Liver (tissue), 9 donors: ENCODE results near the gene FAM171A1. TPM values are rescaled to one million over a fixed set of nuclear protein-coding genes. Genes with fewer than 3 reads are reported as not detected.

Experiments
- DNase-seq: peaks from one replicate; pipeline ENCODE4 v3.0.0-alpha.2; 2017; ENCODE audit warnings: low spot score
- H3K27ac ChIP-seq, 2 donors: one replicate each; pipeline ENCODE4 v1.7.0; 2013; ENCODE audit warnings: inconsistent platforms in 2 of 2, low read length in 2 of 2, control low read depth in 1 of 2, low read depth in 1 of 2, mild to moderate bottlenecking in 1 of 2
- H3K27me3 ChIP-seq, 4 donors: one replicate each; pipeline versions ENCODE4 v1.6.1 to v1.7.0; 2013; ENCODE audit warnings: low read length in 3 of 4, inconsistent platforms in 1 of 4, mild to moderate bottlenecking in 1 of 4, moderate library complexity in 1 of 4; ENCODE audit not compliant: control insufficient read depth in 4 of 4, insufficient read depth in 4 of 4
- H3K36me3 ChIP-seq, 4 donors: one replicate each; pipeline versions ENCODE4 v1.6.1 to v1.7.0; 2013; ENCODE audit warnings: low read length in 3 of 4, mild to moderate bottlenecking in 3 of 4, low read depth in 1 of 4, moderate library complexity in 1 of 4; ENCODE audit not compliant: control insufficient read depth in 4 of 4, insufficient read depth in 3 of 4
- H3K4me1 ChIP-seq, 4 donors: one replicate each; pipeline versions ENCODE4 v1.6.1 to v1.7.0; 2013; ENCODE audit warnings: low read length in 3 of 4, mild to moderate bottlenecking in 3 of 4, moderate library complexity in 1 of 4; ENCODE audit not compliant: control insufficient read depth in 4 of 4, insufficient read depth in 4 of 4
- H3K4me3 ChIP-seq, 3 donors: one replicate each; pipeline versions ENCODE4 v1.6.1 to v1.7.0; 2013; ENCODE audit warnings: low read length in 3 of 3, control low read depth in 1 of 3, low read depth in 1 of 3, mild to moderate bottlenecking in 1 of 3
- H3K9ac ChIP-seq, 2 donors: one replicate each; pipeline ENCODE4 v1.7.0; 2013; ENCODE audit warnings: low read length in 2 of 2, mild to moderate bottlenecking in 2 of 2, moderate library complexity in 2 of 2, control low read depth in 1 of 2, low read depth in 1 of 2
- H3K9me3 ChIP-seq, 4 donors: one replicate each; pipeline versions ENCODE4 v1.6.1 to v1.7.0; 2013; ENCODE audit warnings: low read length in 3 of 4; ENCODE audit not compliant: control insufficient read depth in 4 of 4
- CTCF ChIP-seq: fragments of 150-350 bp; IDR thresholded peaks from 2 replicates; pipeline ENCODE4 v1.5.1; 2017; ENCODE audit warnings: improper control_type of control experiment, low read depth, low read length; ENCODE audit not compliant: missing input control
- EGR1 ChIP-seq, 2 donors: IDR thresholded peaks; 2 replicates each; pipeline ENCODE4 v1.6.1; 2016 to 2018; ENCODE audit warnings: antibody characterized with exemption in 2 of 2, low read depth in 2 of 2
- FOXA1 ChIP-seq: IDR thresholded peaks from 2 replicates; pipeline ENCODE4 v1.6.1; 2016; ENCODE audit warnings: antibody characterized with exemption
- FOXA2 ChIP-seq: IDR thresholded peaks from 2 replicates; pipeline ENCODE4 v1.6.1; 2016; ENCODE audit warnings: antibody characterized with exemption
- GABPA ChIP-seq, 2 donors: IDR thresholded peaks in 1 of 2; conservative IDR thresholded peaks in 1 of 2; 2 replicates each; pipeline ENCODE4 v1.6.1; 2016; ENCODE audit warnings: antibody characterized with exemption in 2 of 2, mild to moderate bottlenecking in 1 of 2, moderate library complexity in 1 of 2
- HNF4A ChIP-seq, 2 donors: conservative IDR thresholded peaks; 2 replicates each; pipeline ENCODE4 v1.6.1; 2016; ENCODE audit warnings: antibody characterized with exemption in 2 of 2, mild to moderate bottlenecking in 2 of 2
- HNF4G ChIP-seq: IDR thresholded peaks from 2 replicates; pipeline ENCODE4 v1.6.1; 2016; ENCODE audit warnings: antibody characterized with exemption
- JUND ChIP-seq, 2 donors: IDR thresholded peaks; 2 replicates each; pipeline ENCODE4 v1.6.1; 2016; ENCODE audit warnings: antibody characterized with exemption in 2 of 2
- MAX ChIP-seq: IDR thresholded peaks from 2 replicates; pipeline ENCODE4 v1.6.1; 2016; ENCODE audit warnings: antibody characterized with exemption
- NR2F2 ChIP-seq: IDR thresholded peaks from 2 replicates; pipeline ENCODE4 v1.6.1; 2016; ENCODE audit warnings: antibody characterized with exemption
- RAD21 ChIP-seq, 2 donors: IDR thresholded peaks; 2 replicates each; pipeline ENCODE4 v1.6.1; 2016; ENCODE audit warnings: antibody characterized with exemption in 2 of 2, mild to moderate bottlenecking in 2 of 2
- REST ChIP-seq: IDR thresholded peaks from 2 replicates; pipeline ENCODE4 v1.6.1; 2016; ENCODE audit warnings: antibody characterized with exemption, mild to moderate bottlenecking
- RXRA ChIP-seq, 2 donors: IDR thresholded peaks; 2 replicates each; pipeline ENCODE4 v1.6.1; 2017 to 2018; ENCODE audit warnings: antibody characterized with exemption in 2 of 2, mild to moderate bottlenecking in 1 of 2
- SP1 ChIP-seq: IDR thresholded peaks from 2 replicates; pipeline ENCODE4 v1.6.1; 2018; ENCODE audit warnings: antibody characterized with exemption, mild to moderate bottlenecking
- TAF1 ChIP-seq: conservative IDR thresholded peaks from 2 replicates; pipeline ENCODE4 v1.6.1; 2016; ENCODE audit warnings: antibody characterized with exemption, mild to moderate bottlenecking
- YY1 ChIP-seq: IDR thresholded peaks from 2 replicates; pipeline ENCODE4 v1.6.1; 2016; ENCODE audit warnings: antibody characterized with exemption, mild to moderate bottlenecking
- ZBTB33 ChIP-seq: IDR thresholded peaks from 2 replicates; pipeline ENCODE4 v1.6.1; 2016; ENCODE audit warnings: antibody characterized with exemption
- WGBS: extraction: QIAGEN DNeasy Blood & Tissue Kit; methylation state at CpG from one replicate; pipeline ENCODE4 v1.1.7; 2013; 5-methylcytosine and 5-hydroxymethylcytosine counted together
- polyA plus RNA-seq, 2 donors: library from polyadenylated mRNA; stranded (reverse) in 1 of 2; unstranded in 1 of 2; fragments of 200-250 nt in 1 of 2; fragments of >200 nt in 1 of 2; fragmentation: Nextera tagmentation in 1 of 2; extraction: Ambion mirVana in 1 of 2; gene quantifications; one replicate each; pipeline versions ENCODE4 v1.2.1 to v1.2.3, GENCODE V29; 2013 to 2015
- total RNA-seq, 2 donors: library from RNA; depleted of rRNA; stranded (reverse); fragments of >200 nt; gene quantifications; one replicate each; pipeline ENCODE4 v1.2.3, GENCODE V29; 2014
- TF ChIP-seq, protein P1 (sequence below): IDR thresholded peaks from 2 replicates; pipeline ENCODE4 v1.6.1; 2016; ENCODE audit warnings: antibody characterized with exemption
- donor health status: healthy.
- donor health status: healthy.
- donor health status: healthy.
- donor health status: healthy.
- donor health status: healthy.

FAM171A1 gene
- total and polyA plus RNA-seq, 4 donors: 2.5 to 10.2 (median 7.7) TPM

DNA sequence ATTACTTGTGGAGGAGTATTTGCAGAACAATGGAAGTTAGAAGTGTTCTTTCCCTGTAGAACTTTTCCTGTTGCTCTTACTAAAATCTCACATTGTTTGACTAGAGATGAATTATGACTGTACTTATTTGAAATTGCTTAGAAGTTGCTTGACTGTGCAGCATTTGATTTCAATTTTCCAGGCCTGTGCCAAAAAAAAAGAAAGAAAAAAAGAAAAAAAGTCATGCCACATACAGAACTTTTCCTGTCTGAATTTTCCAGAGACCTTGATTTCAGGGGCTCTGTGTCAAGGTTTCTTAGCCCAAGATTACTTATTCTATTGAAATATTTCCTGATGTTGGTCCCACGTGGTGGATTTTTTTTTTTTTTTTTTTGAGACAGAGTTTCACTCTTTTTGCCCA is 3.5 kb upstream of the FAM171A1 start:
- Histone ChIP-seq H3K27ac (no peak overlapping the region), H3K9ac (no peak overlapping the region), H3K4me3 (no peak overlapping the region), H3K27me3 (peaks cover 0 to 2% (median 0%) of the 10 kb centered on the region in 4 donors), H3K4me1 (peaks cover under 1 to 10% (median 5%) of the 10 kb centered on the region in 4 donors), H3K36me3 (no peaks in the 10 kb centered on the region), H3K9me3 (no peaks in the 10 kb centered on the region)
- DNase-seq: no peak
- no peak for TF ChIP-seq RAD21 (IDR thresholded peaks at IDR 0.05)
- no peak for TF ChIP-seq HNF4A (conservative IDR thresholded peaks at IDR 0.05)
- TF ChIP-seq EGR1 (IDR thresholded peaks at IDR 0.05; ENCODE audit: low read depth in 2 of 2): no peak
- TF ChIP-seq MAX: no peak
- no peak for TF ChIP-seq HNF4G
- TF ChIP-seq SP1: no peak
- TF ChIP-seq FOXA2: no peak
- no peak for TF ChIP-seq CTCF
- no peak for TF ChIP-seq JUND (IDR thresholded peaks at IDR 0.05)
- no peak for TF ChIP-seq ZBTB33
- TF ChIP-seq REST: no peak
- no peak for TF ChIP-seq TAF1
- WGBS: 26% methylated on average over 1 of the region's 1 CpG

GRCh38 chr10:15374156-15374555 is 3.1 kb upstream of the FAM171A1 start:
- H3K27ac ChIP-seq: no peak overlapping the region
- peaks cover 1 to 13% (median 6%) of the 10 kb centered on the region in 4 donors for H3K4me1 ChIP-seq
- no peaks in the 10 kb centered on the region for H3K9me3 ChIP-seq
- DNase-seq: no peak
- no peak overlapping the region for H3K4me3 ChIP-seq
- no peak overlapping the region for H3K9ac ChIP-seq
- no peaks in the 10 kb centered on the region for H3K36me3 ChIP-seq
- 77% methylated on average over 3 of the region's 3 CpGs for WGBS
- peaks cover 0 to 2% (median 0%) of the 10 kb centered on the region in 4 donors for H3K27me3 ChIP-seq
- no peak for TF ChIP-seq TAF1
- no peak for TF ChIP-seq JUND (IDR thresholded peaks at IDR 0.05)
- TF ChIP-seq SP1: no peak
- no peak for TF ChIP-seq HNF4A (conservative IDR thresholded peaks at IDR 0.05)
- no peak for TF ChIP-seq MAX
- TF ChIP-seq HNF4G: no peak
- TF ChIP-seq RXRA (IDR thresholded peaks at IDR 0.05): no peak
- no peak for TF ChIP-seq NR2F2
- TF ChIP-seq RAD21 (IDR thresholded peaks at IDR 0.05): no peak
- no peak for TF ChIP-seq EGR1 (IDR thresholded peaks at IDR 0.05; ENCODE audit: low read depth in 2 of 2)
- no peak for TF ChIP-seq ZBTB33
- TF ChIP-seq GABPA (IDR thresholded peaks at IDR 0.05 in 1 of 2, conservative IDR thresholded peaks at IDR 0.05 in 1 of 2): no peak
- TF ChIP-seq REST: no peak
- TF ChIP-seq FOXA1: no peak
- TF ChIP-seq, protein P1, sequence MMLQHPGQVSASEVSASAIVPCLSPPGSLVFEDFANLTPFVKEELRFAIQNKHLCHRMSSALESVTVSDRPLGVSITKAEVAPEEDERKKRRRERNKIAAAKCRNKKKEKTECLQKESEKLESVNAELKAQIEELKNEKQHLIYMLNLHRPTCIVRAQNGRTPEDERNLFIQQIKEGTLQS: no peak
- TF ChIP-seq YY1: no peak
- TF ChIP-seq FOXA2: no peak
